Body of pancreas (tissue), 4 donors: Measurements from ENCODE around the gene TNKS1BP1. TPM values are rescaled to one million over a fixed set of nuclear protein-coding genes. Genes with fewer than 3 reads are reported as not detected.
A peak's percentile ranks its signal among the peaks of the same experiment; 100 is the strongest.
"Not testable (repeated sequence)": the region's sequence is repeated elsewhere in the genome, so short reads cannot be mapped to it uniquely, and the experiment has no call there.

ENCODE experiments used
- ATAC-seq: fragments of 150-250 bp; one replicate; pipeline ENCODE4 v1.9.1; 2016
- DNase-seq, 4 donors: peaks; one replicate each; pipeline ENCODE4 v3.0.0-alpha.2; 2019
- H3K27ac ChIP-seq, 4 donors: fragments of 200-600 bp; sonication (generic); 1 replicate in 3 of 4; 2 replicates in 1 of 4; pipeline versions ENCODE4 v1.5.1 to v1.6.1; 2016 to 2019; ENCODE audit warnings: mild to moderate bottlenecking in 1 of 4, mixed read lengths in 1 of 4, moderate library complexity in 1 of 4
- H3K27me3 ChIP-seq, 2 donors: fragments of 200-600 bp; sonication (generic); one replicate each; pipeline ENCODE4 v1.6.0; 2016; ENCODE audit warnings: mild to moderate bottlenecking in 1 of 2
- H3K36me3 ChIP-seq, 2 donors: fragments of 200-600 bp; sonication (generic); replicated peaks in 1 of 2; 2 replicates each; pipeline ENCODE4 v1.5.1; 2016; ENCODE audit warnings: low read depth in 2 of 2; ENCODE audit not compliant: insufficient read depth in 1 of 2
- H3K4me1 ChIP-seq: fragments of 200-600 bp; sonication (generic); one replicate; pipeline ENCODE4 v1.6.0; 2016
- H3K4me3 ChIP-seq, 2 donors: fragments of 200-600 bp; sonication (generic); 1 replicate in 1 of 2; 2 replicates in 1 of 2; pipeline ENCODE4 v1.5.1; 2016 to 2019
- H3K9me3 ChIP-seq, 3 donors: fragments of 200-600 bp; sonication (generic); 1 replicate in 2 of 3; 2 replicates in 1 of 3; pipeline ENCODE4 v1.5.1; 2016
- POLR2A ChIP-seq, 3 donors: fragments of 450-650 bp; IDR thresholded peaks; one replicate each; pipeline ENCODE4 v1.6.1; 2016; ENCODE audit warnings: antibody characterized with exemption in 3 of 3, mild to moderate bottlenecking in 2 of 3
- WGBS, 2 donors: methylation state at CpG; one replicate each; pipeline ENCODE4 v1.1.5; 2017; 5-methylcytosine and 5-hydroxymethylcytosine counted together
- intact Hi-C: fragments of 100-400 bp; cut with DNase I; formaldehyde crosslinking; loops from one replicate; pipeline ENCODE4 v1.15.1; 2023
- total RNA-seq, 2 donors: library from RNA; depleted of rRNA; stranded (reverse); fragments of >200 nt; gene quantifications; one replicate each; pipeline ENCODE4 v1.1.0, GENCODE V29; 2016
- TF ChIP-seq, protein P1 (sequence below), 7 experiments: fragments of 450-650 bp in 4 of 7; fragments of 200-600 bp in 3 of 7; sonication (generic) in 3 of 7; IDR thresholded peaks; one replicate each; pipeline ENCODE4 v1.5.1; 2016 to 2019; ENCODE audit warnings: antibody characterized with exemption in 7 of 7

Gene TNKS1BP1
- total RNA-seq, 2 donors from 2014 or later = 83.5 to 115 TPM

DNA sequence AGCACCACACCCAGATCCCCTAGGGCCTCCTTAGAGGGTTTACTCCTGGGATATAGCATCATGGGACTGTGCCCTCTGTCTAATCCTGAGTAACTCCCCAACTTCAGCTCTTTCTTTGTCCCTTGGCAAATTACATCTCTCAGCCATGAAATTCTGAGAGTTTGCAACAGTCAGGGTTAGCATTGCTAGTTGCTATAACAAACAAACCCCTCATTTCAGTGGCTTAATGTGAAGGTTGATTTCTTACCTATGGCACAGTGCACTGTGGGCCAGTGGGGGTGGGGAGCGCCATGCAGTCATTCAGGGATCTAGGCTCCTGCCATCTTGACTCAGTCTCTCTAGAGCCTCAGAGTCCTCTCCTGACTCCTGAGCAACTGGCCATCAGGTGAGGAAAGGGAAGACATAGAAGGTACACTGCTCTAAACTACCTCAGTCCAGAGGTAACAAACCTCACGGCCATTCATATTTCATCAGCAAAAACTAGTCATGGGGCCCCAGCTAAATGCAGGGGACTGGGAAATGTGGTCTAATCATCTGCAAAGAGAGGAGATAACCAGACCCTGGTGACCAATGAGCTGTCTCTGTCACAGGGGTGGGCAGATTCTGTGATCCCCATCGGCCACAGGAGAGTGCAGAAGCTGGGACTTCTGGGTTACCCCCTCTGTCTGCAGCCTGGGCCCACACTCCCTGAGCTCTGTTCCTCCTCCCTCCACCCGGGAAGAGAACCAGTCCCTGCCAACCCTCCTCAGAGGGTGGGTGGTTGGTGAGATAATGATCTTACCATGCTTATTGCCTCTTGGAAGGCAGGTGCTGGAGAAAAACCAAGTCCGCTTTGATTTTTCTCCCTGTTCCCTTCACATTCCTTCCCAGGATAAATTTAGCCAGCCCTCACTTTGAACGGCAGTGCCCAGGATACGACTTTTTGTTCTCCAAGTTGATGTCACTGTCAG, 38.7 kb upstream of the TNKS1BP1 start:
- intact Hi-C loops = no loop called here

DNA sequence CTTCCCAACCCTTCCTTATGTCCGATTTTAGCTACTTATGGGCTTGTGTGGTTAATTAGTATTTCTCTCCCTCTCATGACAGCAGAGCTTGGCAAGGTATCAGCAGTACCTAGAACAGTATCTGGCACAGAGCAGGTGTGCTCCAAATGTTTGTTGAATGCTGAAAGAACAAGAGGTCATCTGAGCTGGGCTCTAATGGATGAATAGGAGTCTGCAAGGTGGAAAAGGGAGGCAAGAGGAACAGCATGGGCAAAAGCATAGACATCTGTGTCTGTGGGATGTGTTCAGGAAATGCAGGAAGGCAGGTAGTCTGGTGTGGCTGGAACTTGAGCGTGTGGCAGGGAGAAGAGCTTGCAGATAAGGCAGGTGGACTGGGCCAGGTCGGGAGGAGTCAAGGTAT, 37.2 kb upstream of the TNKS1BP1 start:
- Histone ChIP-seq H3K27ac (peak overlapping the region in 1 of 4 donors; percentile 81), H3K36me3 (no peaks in the 10 kb centered on the region), H3K27me3 (no peaks in the 10 kb centered on the region), H3K4me3 (no peak overlapping the region), H3K9me3 (no peaks in the 10 kb centered on the region), H3K4me1 (peaks cover 43% of the 10 kb centered on the region)
- no peak for ATAC-seq
- TF ChIP-seq, protein P1, sequence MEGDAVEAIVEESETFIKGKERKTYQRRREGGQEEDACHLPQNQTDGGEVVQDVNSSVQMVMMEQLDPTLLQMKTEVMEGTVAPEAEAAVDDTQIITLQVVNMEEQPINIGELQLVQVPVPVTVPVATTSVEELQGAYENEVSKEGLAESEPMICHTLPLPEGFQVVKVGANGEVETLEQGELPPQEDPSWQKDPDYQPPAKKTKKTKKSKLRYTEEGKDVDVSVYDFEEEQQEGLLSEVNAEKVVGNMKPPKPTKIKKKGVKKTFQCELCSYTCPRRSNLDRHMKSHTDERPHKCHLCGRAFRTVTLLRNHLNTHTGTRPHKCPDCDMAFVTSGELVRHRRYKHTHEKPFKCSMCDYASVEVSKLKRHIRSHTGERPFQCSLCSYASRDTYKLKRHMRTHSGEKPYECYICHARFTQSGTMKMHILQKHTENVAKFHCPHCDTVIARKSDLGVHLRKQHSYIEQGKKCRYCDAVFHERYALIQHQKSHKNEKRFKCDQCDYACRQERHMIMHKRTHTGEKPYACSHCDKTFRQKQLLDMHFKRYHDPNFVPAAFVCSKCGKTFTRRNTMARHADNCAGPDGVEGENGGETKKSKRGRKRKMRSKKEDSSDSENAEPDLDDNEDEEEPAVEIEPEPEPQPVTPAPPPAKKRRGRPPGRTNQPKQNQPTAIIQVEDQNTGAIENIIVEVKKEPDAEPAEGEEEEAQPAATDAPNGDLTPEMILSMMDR (IDR thresholded peaks at IDR 0.05) = no peak
- no peak for TF ChIP-seq POLR2A (IDR thresholded peaks at IDR 0.05)
- 60 to 74% methylated on average over 3 of the region's 3 CpGs for WGBS, 2 donors
- intact Hi-C loops = no loop called here
- DNase-seq = no peak

More for the DNA sequence above, 38.7 kb upstream of the TNKS1BP1 start:
- Histone ChIP-seq H3K9me3 (no peaks in the 10 kb centered on the region), H3K4me3 (no peak overlapping the region), H3K27me3 (no peaks in the 10 kb centered on the region), H3K27ac (peak overlapping the region; percentile 0 to 69 (median 30)), H3K4me1 (peaks cover 32% of the 10 kb centered on the region), H3K36me3 (no peaks in the 10 kb centered on the region)
- TF ChIP-seq, protein P1 (IDR thresholded peaks at IDR 0.05) = no peak
- no peak for TF ChIP-seq POLR2A (IDR thresholded peaks at IDR 0.05)
- no peak for DNase-seq
- no peak for ATAC-seq
- 50 to 64% methylated on average over 7 of the region's 7 CpGs for WGBS, 2 donors

DNA sequence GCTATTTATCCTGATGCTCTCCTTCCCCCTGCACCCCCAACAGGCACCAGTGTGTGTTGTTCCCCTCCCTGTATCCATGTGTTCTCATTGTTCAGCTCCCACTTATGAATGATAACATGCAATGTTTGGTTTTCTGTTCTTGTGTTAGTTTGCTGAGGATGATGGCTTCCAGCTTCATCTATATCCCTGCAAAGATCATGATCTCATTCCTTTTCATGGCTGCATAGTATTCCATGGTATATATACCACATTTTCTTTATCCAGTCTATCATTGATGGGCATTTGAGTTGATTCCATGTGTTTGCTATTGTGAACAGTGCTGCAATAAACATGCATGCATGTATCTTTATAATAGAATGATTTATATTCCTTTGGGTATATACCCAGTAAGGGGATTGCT, 36.7 kb upstream of the TNKS1BP1 start:
- H3K9me3 ChIP-seq, H3K27me3 ChIP-seq, H3K4me3 ChIP-seq, DNase-seq, H3K36me3 ChIP-seq, ATAC-seq, intact Hi-C loops: not testable (repeated sequence)
- Histone ChIP-seq H3K4me1 (peaks cover 46% of the 10 kb centered on the region), H3K27ac (peak overlapping the region in 1 of 4 donors; percentile 81)

DNA sequence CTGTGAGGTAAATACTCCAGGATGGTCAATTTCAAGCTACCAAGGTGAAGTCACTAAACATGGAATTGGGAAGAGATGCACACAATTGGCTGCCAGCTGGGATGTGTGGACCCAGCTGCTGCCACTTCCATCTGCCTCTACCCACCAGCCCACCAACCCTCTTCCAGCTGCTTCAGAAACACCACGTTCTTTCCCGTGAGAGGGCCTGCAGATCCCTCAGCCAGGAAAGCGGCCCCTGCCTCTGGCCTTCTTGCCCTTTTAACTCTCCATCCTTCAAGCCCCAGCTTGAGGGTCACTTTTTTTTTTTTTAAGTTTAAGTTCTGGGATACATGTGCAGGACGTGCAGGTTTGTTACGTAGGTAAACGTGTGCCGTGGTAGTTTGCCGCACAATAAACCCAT, 36.2 kb upstream of the TNKS1BP1 start:
- TF ChIP-seq POLR2A (IDR thresholded peaks at IDR 0.05) = no peak
- WGBS, 2 donors = 94 to 95% methylated on average over 8 of the region's 8 CpGs
- Histone ChIP-seq H3K4me1 (peaks cover 50% of the 10 kb centered on the region), H3K27ac (peak overlapping the region in 3 of 4 donors; percentile 66 to 81 (median 77)), H3K4me3 (no peak overlapping the region), H3K27me3 (no peaks in the 10 kb centered on the region), H3K36me3 (no peaks in the 10 kb centered on the region), H3K9me3 (no peaks in the 10 kb centered on the region)
- ATAC-seq = no peak
- no peak for DNase-seq
- intact Hi-C loops = no loop called here

DNA sequence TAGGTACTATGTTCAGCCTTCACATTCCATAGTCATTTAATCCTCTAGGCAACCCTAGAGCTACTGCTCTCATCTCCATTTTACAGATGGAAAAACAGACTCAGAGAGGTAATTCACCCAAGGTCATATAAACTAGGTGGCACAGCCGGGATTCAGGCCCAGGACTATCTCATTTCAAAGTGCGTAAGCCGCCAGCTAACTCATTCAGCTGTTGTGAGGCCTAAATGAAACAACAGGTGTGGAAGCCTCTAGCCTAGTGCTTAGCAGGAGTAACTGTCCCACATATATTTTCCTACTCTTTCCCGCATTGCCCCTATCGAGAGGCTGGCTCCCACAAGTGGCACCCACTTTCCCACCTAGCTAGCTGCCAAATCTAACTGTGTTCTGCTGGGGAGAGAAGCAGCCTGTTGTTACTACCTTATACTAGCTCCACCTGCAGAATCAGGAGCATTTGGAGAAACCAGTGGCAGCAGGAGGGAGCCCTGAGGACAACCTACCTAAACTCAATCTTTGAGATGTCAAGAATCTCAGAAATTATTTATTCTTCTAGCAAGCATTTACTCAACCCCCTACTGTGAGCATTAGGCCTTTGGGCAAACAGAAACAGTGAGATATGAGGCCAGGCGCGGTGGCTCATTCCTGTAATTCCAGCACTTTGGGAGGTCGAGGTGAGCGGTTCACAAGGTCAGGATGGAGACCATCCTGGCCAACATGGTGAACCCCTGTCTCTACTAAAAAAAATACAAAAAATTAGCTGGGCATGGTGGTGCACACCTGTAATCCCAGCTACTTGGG, 35.3 kb upstream of the TNKS1BP1 start:
- Histone ChIP-seq H3K4me1 (peaks cover 51% of the 10 kb centered on the region), H3K36me3 (no peaks in the 10 kb centered on the region), H3K27ac (peak overlapping the region; percentile 52 to 81 (median 72)), H3K4me3 (no peak overlapping the region), H3K9me3 (no peaks in the 10 kb centered on the region), H3K27me3 (no peaks in the 10 kb centered on the region)
- no peak for TF ChIP-seq POLR2A (IDR thresholded peaks at IDR 0.05)
- TF ChIP-seq, protein P1 (IDR thresholded peaks at IDR 0.05) = no peak
- ATAC-seq = peak; percentile 83
- 52 to 65% methylated on average over 9 of the region's 9 CpGs for WGBS, 2 donors
- DNase-seq = peak; percentile 27 to 51 (median 44)
- intact Hi-C loops = loop anchor here (10.0 kb wide), 1 partner anchor 285 kb away; the partner anchor contains the start of gene YPEL4
